Parathyroid adenoma (tissue), 2 donors: ENCODE measurements around the gene RFTN2.

ENCODE experiments used
- H2AFZ ChIP-seq: fragments of 300-600 bp; sonication (generic); one replicate; pipeline ENCODE4 v1.7.0; 2017; ENCODE audit warnings: antibody characterized with exemption, mild to moderate bottlenecking
- H3K27ac ChIP-seq: fragments of 300-600 bp; sonication (generic); one replicate; pipeline ENCODE4 v1.7.0; 2017
- H3K27me3 ChIP-seq: fragments of 300-600 bp; sonication (generic); one replicate; pipeline ENCODE4 v1.7.0; 2017; ENCODE audit warnings: low read length; ENCODE audit not compliant: control insufficient read depth, insufficient read depth
- H3K36me3 ChIP-seq: fragments of 300-600 bp; sonication (generic); one replicate; pipeline ENCODE4 v1.7.0; 2017; ENCODE audit warnings: low read length; ENCODE audit not compliant: control insufficient read depth, insufficient read depth
- H3K4me1 ChIP-seq: fragments of 300-600 bp; sonication (generic); one replicate; pipeline ENCODE4 v1.7.0; 2017; ENCODE audit warnings: control low read depth
- H3K4me2 ChIP-seq: fragments of 300-600 bp; sonication (generic); one replicate; pipeline ENCODE4 v1.7.0; 2017; ENCODE audit warnings: low read length
- H3K4me3 ChIP-seq: fragments of 300-600 bp; sonication (generic); one replicate; pipeline ENCODE4 v1.7.0; 2017; ENCODE audit warnings: low read depth, low read length
- H3K79me2 ChIP-seq: fragments of 300-600 bp; sonication (generic); one replicate; pipeline ENCODE4 v1.7.0; 2017; ENCODE audit warnings: control low read depth
- H3K9ac ChIP-seq: fragments of 300-600 bp; sonication (generic); one replicate; pipeline ENCODE4 v1.7.0; 2017; ENCODE audit warnings: mild to moderate bottlenecking
- H3K9me3 ChIP-seq: fragments of 300-600 bp; sonication (generic); one replicate; pipeline ENCODE4 v1.7.0; 2017; ENCODE audit warnings: low read length; ENCODE audit not compliant: control insufficient read depth
- TF ChIP-seq, protein P1 (sequence below): fragments of 300-600 bp; sonication (generic); IDR thresholded peaks from one replicate; pipeline ENCODE4 v1.7.0; 2017; ENCODE audit warnings: antibody characterized with exemption, mild to moderate bottlenecking
- donor health status: primary hyperparathyroidism.

Gene RFTN2

DNA sequence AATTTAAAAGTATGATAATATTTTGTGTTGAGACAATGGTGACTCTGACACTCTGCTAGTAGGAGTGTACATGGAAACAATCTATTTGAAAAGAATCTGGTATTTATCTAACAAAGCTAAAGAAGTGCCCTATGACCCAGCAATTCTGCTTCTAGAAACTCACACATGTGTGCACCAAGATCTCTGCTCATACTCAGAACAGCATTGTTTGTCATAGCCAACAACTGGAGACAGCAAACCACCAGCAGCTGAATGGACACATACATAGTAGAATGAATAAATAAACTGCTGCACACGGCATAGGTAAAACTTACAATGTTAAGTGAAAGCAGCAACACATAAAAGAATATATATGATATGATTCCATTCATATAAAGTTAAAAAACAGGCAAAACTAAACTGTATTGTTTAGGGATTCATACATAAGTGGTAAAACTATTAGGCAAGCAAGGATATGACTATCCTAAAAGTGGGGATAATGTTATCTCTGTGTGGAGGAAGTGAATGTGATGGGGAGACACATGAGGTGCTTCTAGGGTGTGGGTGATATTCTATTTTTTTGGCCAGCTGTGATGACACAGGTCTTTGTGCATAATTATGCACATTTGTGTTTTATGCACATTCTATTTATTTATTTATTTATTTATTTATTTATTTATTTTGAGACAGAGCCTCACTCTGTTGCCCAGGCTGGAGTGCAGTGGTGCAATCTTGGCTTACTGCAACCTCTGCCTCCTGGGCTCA, 71.1 kb downstream of the RFTN2 start:
- no peaks in the 10 kb centered on the region for H3K36me3 ChIP-seq
- no peaks in the 10 kb centered on the region for H3K27me3 ChIP-seq
- no peak overlapping the region for H3K4me2 ChIP-seq
- no peaks in the 10 kb centered on the region for H3K4me1 ChIP-seq
- no peak overlapping the region for H3K27ac ChIP-seq
- no peak overlapping the region for H3K4me3 ChIP-seq
- H3K9me3 ChIP-seq = no peaks in the 10 kb centered on the region
- TF ChIP-seq, protein P1, sequence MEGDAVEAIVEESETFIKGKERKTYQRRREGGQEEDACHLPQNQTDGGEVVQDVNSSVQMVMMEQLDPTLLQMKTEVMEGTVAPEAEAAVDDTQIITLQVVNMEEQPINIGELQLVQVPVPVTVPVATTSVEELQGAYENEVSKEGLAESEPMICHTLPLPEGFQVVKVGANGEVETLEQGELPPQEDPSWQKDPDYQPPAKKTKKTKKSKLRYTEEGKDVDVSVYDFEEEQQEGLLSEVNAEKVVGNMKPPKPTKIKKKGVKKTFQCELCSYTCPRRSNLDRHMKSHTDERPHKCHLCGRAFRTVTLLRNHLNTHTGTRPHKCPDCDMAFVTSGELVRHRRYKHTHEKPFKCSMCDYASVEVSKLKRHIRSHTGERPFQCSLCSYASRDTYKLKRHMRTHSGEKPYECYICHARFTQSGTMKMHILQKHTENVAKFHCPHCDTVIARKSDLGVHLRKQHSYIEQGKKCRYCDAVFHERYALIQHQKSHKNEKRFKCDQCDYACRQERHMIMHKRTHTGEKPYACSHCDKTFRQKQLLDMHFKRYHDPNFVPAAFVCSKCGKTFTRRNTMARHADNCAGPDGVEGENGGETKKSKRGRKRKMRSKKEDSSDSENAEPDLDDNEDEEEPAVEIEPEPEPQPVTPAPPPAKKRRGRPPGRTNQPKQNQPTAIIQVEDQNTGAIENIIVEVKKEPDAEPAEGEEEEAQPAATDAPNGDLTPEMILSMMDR = no peak
- H3K9ac ChIP-seq = no peak overlapping the region
- H2AFZ ChIP-seq = no peak overlapping the region
- no peaks in the 10 kb centered on the region for H3K79me2 ChIP-seq

DNA sequence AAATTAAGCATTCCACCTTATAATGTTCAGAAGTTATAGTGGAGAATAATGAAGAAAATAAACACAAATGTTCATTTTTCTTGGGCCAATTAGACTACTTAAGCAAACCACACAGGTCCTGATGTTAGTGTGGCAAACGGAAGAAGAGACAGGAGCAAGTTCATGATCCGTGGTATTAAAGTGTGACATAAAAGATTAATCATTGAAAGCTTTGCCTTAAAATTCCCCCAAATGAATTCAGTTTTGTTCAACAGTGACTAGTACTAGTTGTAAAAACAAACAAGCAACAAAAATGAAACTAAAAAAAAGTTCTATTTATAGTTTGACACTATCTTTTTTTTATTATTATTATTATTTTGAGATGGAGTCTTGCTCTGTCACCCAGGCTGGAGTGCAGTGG, 73.7 kb downstream of the RFTN2 start:
- H3K79me2 ChIP-seq = no peaks in the 10 kb centered on the region
- H3K27ac ChIP-seq = no peak overlapping the region
- no peaks in the 10 kb centered on the region for H3K4me1 ChIP-seq
- H3K9me3 ChIP-seq = no peaks in the 10 kb centered on the region
- no peak overlapping the region for H3K4me3 ChIP-seq
- H3K4me2 ChIP-seq = no peak overlapping the region
- no peak overlapping the region for H2AFZ ChIP-seq
- TF ChIP-seq, protein P1 = no peak
- H3K9ac ChIP-seq = no peak overlapping the region
- no peaks in the 10 kb centered on the region for H3K36me3 ChIP-seq
- H3K27me3 ChIP-seq = no peaks in the 10 kb centered on the region

DNA sequence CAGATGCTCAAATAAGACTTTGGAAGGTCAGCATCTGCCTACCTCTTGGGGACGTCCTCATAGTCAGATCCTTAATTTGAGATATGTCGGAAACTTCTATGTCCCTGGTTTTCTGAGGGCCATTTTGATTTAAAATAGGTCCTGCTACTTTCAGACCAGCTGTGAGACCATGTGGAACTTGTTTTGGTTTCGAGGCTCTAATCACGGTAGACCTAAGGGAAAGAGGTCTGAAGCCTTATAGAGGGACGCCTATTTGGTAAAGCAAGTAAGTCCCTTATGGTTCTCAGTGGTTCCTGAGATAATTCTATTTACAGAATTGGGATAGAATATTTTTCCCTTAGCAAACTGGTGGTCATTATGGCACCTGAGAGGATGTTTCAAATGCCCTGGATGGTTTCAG, 75.1 kb downstream of the RFTN2 start:
- no peak overlapping the region for H3K27ac ChIP-seq
- H3K36me3 ChIP-seq = no peaks in the 10 kb centered on the region
- H3K4me1 ChIP-seq = no peaks in the 10 kb centered on the region
- H3K79me2 ChIP-seq = no peaks in the 10 kb centered on the region
- TF ChIP-seq, protein P1 = no peak
- H3K4me2 ChIP-seq = no peak overlapping the region
- H3K4me3 ChIP-seq = no peak overlapping the region
- no peak overlapping the region for H2AFZ ChIP-seq
- H3K27me3 ChIP-seq = no peaks in the 10 kb centered on the region
- H3K9me3 ChIP-seq = no peaks in the 10 kb centered on the region
- no peak overlapping the region for H3K9ac ChIP-seq

DNA sequence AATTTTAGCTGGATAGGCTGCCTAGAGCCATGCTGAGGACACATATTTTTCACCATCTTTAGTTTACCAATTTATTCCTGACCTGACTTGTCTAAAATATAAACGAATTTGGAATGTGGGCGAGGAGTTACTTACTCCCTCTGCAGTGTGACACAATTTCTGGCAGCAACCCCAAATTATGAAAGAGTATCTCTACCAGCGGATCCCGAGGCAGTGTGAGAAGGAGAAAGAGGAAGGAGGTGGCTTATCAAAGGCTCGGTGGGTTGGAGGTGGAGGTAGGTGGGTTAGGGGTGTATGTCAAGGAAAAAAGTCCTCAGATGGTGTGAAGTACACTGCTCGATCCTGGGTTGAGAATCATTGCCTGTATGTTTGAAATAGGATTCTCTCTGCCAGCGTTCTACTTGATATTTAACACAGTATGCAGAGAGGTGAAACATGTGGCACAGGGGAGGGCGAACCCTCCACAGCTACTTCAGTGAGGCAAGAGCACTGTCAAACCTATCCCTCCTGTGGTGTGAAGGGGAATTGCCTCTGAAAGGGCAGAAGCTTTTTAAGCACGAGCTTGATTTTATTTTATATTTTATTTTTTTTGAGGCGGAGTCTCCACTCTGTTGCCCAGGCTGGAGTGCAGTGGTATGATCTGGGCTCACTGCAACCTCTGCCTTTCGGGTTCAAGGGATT, 76.0 kb downstream of the RFTN2 start:
- no peak overlapping the region for H3K4me3 ChIP-seq
- TF ChIP-seq, protein P1 = peak; percentile 23
- no peak overlapping the region for H3K4me2 ChIP-seq
- H3K27ac ChIP-seq = no peak overlapping the region
- no peaks in the 10 kb centered on the region for H3K27me3 ChIP-seq
- no peak overlapping the region for H2AFZ ChIP-seq
- H3K36me3 ChIP-seq = no peaks in the 10 kb centered on the region
- H3K9me3 ChIP-seq = no peaks in the 10 kb centered on the region
- no peaks in the 10 kb centered on the region for H3K79me2 ChIP-seq
- H3K9ac ChIP-seq = no peak overlapping the region
- H3K4me1 ChIP-seq = no peaks in the 10 kb centered on the region

DNA sequence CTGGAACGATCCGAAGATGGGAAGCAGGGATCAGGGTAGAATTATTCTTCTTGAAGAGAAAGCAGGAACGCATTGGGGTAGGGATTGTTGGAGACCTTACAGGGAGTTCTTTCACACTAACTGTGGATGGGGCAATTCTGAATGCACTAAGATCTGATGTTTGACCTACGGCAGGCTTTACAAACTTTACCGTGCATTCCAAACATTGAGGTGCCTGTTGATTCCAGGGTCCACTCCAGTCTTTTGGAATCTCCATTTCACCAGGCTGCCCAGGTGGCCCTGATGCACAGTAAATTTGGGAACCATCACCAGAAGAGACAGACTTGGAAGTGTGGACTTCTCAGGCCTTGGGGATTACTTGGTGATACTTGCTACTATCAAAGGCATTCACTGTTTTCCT, 76.9 kb downstream of the RFTN2 start:
- Histone ChIP-seq H3K4me2 (no peak overlapping the region), H3K79me2 (no peaks in the 10 kb centered on the region), H3K4me3 (no peak overlapping the region), H3K4me1 (no peaks in the 10 kb centered on the region), H3K9me3 (no peaks in the 10 kb centered on the region), H3K27ac (no peak overlapping the region), H3K27me3 (no peaks in the 10 kb centered on the region), H2AFZ (no peak overlapping the region), H3K36me3 (no peaks in the 10 kb centered on the region), H3K9ac (no peak overlapping the region)
- TF ChIP-seq, protein P1 = no peak
